Skeletal muscle satellite cell (primary cell): ENCODE results near the gene AADACL3. TPM values are rescaled to one million over a fixed set of nuclear protein-coding genes. Genes with fewer than 3 reads are reported as not detected.
"Not testable (repeated sequence)": the region's sequence is repeated elsewhere in the genome, so short reads cannot be mapped to it uniquely, and the experiment has no call there.

ENCODE experiments used
- H3K27me3 ChIP-seq: 2 replicates; pipeline ENCODE4 v1.7.0; 2013; ENCODE audit warnings: low read length; ENCODE audit not compliant: control insufficient read depth, insufficient read depth
- H3K36me3 ChIP-seq: 2 replicates; pipeline ENCODE4 v1.7.0; 2013; ENCODE audit warnings: mild to moderate bottlenecking, control low read depth, low read length; ENCODE audit not compliant: insufficient read depth
- H3K4me1 ChIP-seq: 2 replicates; pipeline ENCODE4 v1.7.0; 2013; ENCODE audit warnings: low read length; ENCODE audit not compliant: control insufficient read depth, insufficient read depth
- H3K4me2 ChIP-seq: 2 replicates; pipeline ENCODE4 v1.7.0; 2013; ENCODE audit warnings: mild to moderate bottlenecking, low read length
- H3K4me3 ChIP-seq: 2 replicates; pipeline ENCODE4 v1.7.0; 2013; ENCODE audit warnings: low read length
- H3K9ac ChIP-seq: 2 replicates; pipeline ENCODE4 v1.7.0; 2013; ENCODE audit warnings: mild to moderate bottlenecking, low read depth, low read length, moderate library complexity
- H3K9me3 ChIP-seq: replicated peaks from 2 replicates; pipeline ENCODE4 v1.7.0; 2013; ENCODE audit warnings: mild to moderate bottlenecking, control low read depth, low read length
- total RNA-seq: library from RNA; depleted of rRNA; stranded (reverse); fragments of >200 nt; gene quantifications from 2 replicates; pipeline ENCODE4 v1.2.3, GENCODE V29; 2012; rRNA removed

The AADACL3 gene, protein sequence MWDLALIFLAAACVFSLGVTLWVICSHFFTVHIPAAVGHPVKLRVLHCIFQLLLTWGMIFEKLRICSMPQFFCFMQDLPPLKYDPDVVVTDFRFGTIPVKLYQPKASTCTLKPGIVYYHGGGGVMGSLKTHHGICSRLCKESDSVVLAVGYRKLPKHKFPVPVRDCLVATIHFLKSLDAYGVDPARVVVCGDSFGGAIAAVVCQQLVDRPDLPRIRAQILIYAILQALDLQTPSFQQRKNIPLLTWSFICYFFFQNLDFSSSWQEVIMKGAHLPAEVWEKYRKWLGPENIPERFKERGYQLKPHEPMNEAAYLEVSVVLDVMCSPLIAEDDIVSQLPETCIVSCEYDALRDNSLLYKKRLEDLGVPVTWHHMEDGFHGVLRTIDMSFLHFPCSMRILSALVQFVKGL
- total RNA-seq: not detected in 2 replicates

DNA sequence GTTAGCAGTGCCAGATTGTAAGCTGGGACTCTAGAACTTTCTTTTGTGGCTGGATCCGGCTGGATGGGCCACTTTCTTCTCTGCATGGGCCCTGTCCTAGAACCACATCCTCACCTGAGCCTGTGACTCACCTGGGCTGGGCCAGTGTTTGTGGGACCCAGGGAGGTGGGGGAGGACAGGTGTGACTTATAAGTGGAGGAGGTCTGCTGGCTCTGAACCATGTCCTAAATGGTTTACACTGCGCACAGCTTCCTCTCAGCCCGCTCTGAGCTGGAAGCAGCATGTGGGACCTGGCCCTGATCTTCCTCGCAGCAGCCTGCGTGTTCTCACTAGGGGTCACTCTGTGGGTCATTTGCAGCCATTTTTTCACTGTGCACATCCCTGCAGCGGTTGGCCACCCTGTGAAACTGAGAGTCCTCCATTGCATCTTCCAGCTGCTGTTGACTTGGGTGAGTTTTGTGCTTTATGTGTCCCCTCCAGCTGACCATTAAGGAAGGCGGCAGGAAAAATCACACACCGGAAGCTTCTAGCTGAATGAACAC, at the start of gene AADACL3:
AADACL3 (plus strand) TSS at position 215 of the 542 bp plus-strand sequence; CDS start at position 282, 67 bp downstream.
- Histone ChIP-seq H3K4me1 (no peaks in the 10 kb centered on the region), H3K36me3 (no peaks in the 10 kb centered on the region)

DNA sequence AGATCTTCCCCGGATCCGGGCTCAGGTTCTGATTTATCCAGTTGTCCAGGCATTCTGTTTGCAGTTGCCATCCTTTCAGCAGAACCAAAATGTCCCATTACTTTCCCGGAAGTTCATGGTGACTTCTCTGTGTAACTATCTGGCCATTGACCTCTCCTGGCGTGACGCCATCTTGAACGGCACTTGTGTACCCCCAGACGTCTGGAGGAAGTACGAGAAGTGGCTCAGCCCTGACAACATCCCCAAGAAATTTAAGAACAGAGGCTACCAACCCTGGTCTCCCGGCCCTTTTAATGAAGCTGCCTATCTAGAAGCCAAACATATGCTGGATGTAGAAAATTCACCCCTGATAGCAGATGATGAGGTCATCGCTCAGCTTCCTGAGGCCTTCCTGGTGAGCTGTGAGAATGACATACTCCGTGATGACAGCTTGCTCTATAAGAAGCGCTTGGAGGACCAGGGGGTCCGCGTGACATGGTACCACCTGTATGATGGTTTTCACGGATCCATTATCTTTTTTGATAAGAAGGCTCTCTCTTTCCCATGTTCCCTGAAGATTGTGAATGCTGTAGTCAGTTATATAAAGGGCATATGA, 49.7 kb upstream of the AADACL3 start:
- peaks cover 5% of the 10 kb centered on the region for H3K9me3 ChIP-seq
- H3K4me2 ChIP-seq: no peak overlapping the region
- no peaks in the 10 kb centered on the region for H3K4me1 ChIP-seq
- H3K36me3 ChIP-seq: no peaks in the 10 kb centered on the region
- peaks cover 3% of the 10 kb centered on the region for H3K27me3 ChIP-seq
- H3K9ac ChIP-seq: no peak overlapping the region
- no peak overlapping the region for H3K4me3 ChIP-seq

More for the DNA sequence above, at the start of gene AADACL3:
- Histone ChIP-seq H3K4me3 (no peak within 1 kb of the TSS), H3K4me2 (no peak within 1 kb of the TSS), H3K27me3 (no peaks in the 10 kb centered on the region), H3K9ac (no peak within 1 kb of the TSS), H3K9me3 (no peaks in the 10 kb centered on the region)

DNA sequence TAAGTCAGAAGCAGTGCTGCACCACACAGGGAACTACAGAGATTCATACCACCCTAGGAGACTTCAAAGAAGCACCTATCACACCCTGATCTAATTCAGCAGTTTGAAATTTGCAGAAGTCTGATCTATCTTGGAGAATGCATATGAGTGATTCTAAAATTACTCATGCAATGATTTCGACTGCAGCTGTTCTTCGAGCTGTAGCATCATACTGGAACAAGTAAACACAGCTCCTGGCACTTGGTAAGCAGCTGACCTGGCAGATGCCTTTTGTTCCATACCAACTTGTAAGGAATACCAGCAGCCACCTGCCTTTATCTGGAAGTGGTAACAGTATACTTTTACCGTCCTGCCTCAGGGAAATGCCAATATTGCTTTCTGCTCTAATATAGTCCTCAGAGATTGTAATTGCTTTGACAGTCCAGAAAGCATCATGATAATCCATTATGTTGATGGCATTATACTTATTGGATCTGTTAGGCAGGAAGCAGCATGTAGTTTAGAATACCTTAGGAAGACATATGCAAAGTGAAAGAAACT, 46.3 kb upstream of the AADACL3 start:
- H3K36me3 ChIP-seq: no peaks in the 10 kb centered on the region
- H3K4me1 ChIP-seq: no peaks in the 10 kb centered on the region
- H3K9ac ChIP-seq: no peak overlapping the region
- H3K4me3 ChIP-seq: no peak overlapping the region
- no peak overlapping the region for H3K4me2 ChIP-seq
- H3K27me3 ChIP-seq: peaks cover 3% of the 10 kb centered on the region
- H3K9me3 ChIP-seq: no peaks in the 10 kb centered on the region

DNA sequence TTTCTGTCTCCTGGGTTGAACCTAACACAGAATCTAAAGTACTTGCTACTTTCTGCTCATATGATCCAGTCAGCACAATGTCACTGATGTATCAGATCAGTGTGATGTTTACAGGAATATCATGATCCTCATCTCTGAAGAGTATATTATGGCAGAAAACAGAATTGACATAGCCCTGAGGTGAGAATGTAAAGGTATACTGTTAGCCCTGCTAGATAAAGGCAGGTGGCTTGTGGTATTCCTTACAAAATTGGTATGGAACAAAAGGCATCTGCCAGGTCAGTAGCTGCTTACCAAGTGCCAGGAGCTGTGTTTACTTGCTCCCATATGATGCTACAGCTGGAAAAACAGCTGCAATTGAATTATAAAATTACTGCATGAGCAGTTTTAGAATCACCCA, 41.6 kb upstream of the AADACL3 start:
- Histone ChIP-seq H3K9me3 (no peaks in the 10 kb centered on the region), H3K4me2 (no peak overlapping the region), H3K36me3 (no peaks in the 10 kb centered on the region), H3K4me1 (no peaks in the 10 kb centered on the region), H3K4me3 (no peak overlapping the region), H3K9ac (no peak overlapping the region), H3K27me3 (peaks cover 3% of the 10 kb centered on the region)

DNA sequence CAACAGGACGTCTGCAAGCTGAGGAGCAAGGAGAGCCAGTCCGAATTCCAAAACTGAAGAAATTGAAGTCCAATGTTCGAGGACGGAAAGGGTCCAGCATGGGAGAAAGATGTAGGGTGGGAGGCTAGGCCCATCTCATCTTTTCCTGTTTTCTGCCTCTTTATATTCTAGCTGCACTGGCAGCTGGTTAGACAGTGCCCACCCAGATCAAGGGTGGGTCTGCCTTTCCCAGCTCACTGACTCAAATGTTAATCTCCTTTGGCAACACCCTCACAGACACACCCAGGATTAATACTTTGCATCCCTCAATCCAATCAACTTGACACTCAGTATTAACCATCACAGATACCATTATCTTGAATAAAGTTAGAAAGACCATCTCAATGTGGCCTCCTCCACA, 39.8 kb upstream of the AADACL3 start:
- H3K4me1 ChIP-seq, H3K9ac ChIP-seq, H3K4me2 ChIP-seq: not testable (repeated sequence)

DNA sequence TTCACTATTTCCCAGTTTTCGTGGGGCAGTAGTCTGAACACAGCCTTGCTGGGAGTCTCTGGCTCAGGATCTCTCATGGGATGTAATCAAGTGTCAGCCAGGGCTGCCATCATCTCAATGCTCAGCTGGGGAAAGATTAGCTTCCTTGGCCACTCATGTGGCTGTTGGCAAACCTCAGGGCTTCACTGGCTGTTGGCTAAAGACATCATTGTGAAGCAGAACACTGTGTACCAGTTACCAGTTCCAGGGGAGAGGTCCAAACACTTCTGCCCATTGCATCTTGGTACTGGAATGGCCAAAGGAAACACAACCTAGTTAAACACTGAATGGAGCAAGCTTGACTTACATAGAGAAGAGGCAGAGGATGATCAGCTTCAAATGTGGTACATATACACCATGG, 38.3 kb upstream of the AADACL3 start:
- no peak overlapping the region for H3K9ac ChIP-seq
- H3K4me1 ChIP-seq: no peaks in the 10 kb centered on the region
- H3K4me3 ChIP-seq: no peak overlapping the region
- no peaks in the 10 kb centered on the region for H3K9me3 ChIP-seq
- H3K36me3 ChIP-seq: no peaks in the 10 kb centered on the region
- H3K4me2 ChIP-seq: no peak overlapping the region
- no peaks in the 10 kb centered on the region for H3K27me3 ChIP-seq

More for the DNA sequence above, 39.8 kb upstream of the AADACL3 start:
- not testable (repeated sequence) for H3K9me3 ChIP-seq, H3K36me3 ChIP-seq, H3K27me3 ChIP-seq, H3K4me3 ChIP-seq

DNA sequence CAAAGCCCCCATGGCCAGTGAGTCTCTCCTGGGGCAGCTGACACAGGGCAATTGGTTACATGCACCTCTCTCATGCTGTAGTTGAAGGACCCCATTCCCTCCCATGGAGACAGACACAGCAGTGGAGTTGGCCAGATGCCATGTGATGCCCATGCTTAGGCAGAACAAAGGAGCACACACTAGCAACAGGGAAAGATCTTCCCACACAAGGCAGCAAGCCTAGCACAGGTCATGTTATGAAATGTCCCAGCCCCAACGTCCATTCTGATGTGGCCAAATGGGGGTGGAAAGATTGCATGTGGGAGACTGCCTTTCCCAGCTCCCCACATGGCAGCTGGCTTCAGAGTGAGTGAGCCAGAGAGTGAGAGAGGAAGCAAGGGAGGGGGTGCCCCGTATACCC, 37.6 kb upstream of the AADACL3 start:
- Histone ChIP-seq H3K36me3 (no peaks in the 10 kb centered on the region), H3K9me3 (no peaks in the 10 kb centered on the region), H3K4me3 (no peak overlapping the region), H3K4me2 (no peak overlapping the region), H3K4me1 (no peaks in the 10 kb centered on the region), H3K27me3 (no peaks in the 10 kb centered on the region), H3K9ac (no peak overlapping the region)

DNA sequence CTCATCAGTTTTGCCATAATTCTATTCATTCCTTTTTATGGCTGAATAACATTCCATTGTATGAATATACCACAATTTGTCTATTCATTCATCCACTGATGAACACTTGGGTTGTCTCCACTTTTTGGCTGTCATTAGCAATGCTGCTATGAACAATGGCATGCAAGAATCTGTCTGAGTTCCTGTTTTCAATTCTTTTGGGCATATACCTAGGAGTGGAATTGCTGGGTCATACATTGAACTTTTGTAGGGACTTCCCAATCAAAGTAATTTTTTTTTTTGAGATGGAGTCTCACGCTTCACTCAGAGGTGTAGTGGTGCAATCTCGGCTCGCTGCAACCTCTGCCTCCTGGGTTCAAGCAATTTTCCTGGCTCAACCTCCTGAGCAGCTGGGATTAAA, 37.1 kb upstream of the AADACL3 start:
- Histone ChIP-seq H3K9me3 (no peaks in the 10 kb centered on the region), H3K4me1 (no peaks in the 10 kb centered on the region), H3K27me3 (no peaks in the 10 kb centered on the region), H3K4me3 (no peak overlapping the region), H3K4me2 (no peak overlapping the region), H3K36me3 (no peaks in the 10 kb centered on the region), H3K9ac (no peak overlapping the region)

DNA sequence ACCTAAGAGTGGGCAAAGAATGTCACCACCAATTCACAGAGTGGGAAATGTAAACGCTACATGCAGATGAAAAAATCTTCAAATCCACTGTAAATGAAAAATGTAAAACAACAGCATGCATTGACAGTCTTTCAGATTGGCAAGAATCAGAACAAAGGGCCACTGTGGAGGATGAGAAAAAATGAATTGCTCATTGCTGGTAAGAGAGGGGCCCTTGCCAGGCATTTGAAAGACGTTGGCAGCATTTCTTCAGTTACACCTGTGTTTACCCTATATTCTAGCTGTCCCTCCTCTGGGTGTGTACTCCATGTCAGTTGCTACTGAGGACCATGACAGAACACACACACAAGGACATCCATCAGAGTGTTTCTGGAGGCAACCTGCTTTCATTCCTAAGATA, 25.8 kb upstream of the AADACL3 start:
- no peaks in the 10 kb centered on the region for H3K4me1 ChIP-seq
- no peak overlapping the region for H3K9ac ChIP-seq

DNA sequence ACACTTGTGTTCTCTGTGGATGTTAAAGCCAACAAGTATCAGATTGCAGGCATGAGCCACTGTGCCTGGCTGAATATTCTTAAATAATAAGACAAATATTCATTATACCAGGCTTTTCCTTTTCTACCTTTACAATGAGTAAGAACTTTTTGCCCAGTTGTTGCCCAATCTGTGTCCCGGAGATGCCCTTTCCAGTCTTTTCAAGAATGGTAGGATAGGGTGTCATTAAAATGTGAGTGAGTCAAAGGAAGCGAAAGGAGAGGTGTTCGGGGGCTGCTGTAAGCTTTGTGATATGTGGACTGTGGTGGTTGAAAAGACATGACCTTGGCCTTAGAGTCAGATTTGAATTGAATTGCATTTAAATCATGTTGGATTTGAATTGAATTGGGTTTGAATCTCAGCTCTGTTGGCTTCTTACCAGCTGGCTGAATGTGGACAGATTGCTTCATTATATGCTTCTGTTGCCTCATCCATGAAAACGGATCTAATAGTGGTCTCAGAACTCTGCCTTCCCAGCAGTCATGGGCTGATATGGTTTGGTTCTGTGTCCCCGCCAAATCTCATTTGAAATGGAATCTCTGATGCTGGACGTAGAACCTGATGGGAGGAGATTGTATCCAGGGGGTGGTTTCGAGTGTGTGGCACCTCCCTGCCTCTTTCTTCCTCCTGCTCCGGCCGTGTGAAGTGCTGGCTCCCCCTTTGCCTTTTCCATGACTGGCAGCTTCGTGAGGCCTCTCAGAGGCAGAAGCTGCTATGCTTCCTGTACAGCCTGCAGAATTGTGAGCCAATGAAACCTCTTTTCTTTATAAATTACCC, 22.7 kb upstream of the AADACL3 start:
- Histone ChIP-seq H3K4me1 (no peaks in the 10 kb centered on the region), H3K27me3 (no peaks in the 10 kb centered on the region), H3K9me3 (no peaks in the 10 kb centered on the region), H3K36me3 (no peaks in the 10 kb centered on the region), H3K9ac (no peak overlapping the region), H3K4me2 (no peak overlapping the region), H3K4me3 (no peak overlapping the region)

More for the DNA sequence above, 25.8 kb upstream of the AADACL3 start:
- H3K9me3 ChIP-seq: no peaks in the 10 kb centered on the region
- no peak overlapping the region for H3K4me3 ChIP-seq
- no peak overlapping the region for H3K4me2 ChIP-seq
- H3K36me3 ChIP-seq: no peaks in the 10 kb centered on the region
- H3K27me3 ChIP-seq: no peaks in the 10 kb centered on the region

DNA sequence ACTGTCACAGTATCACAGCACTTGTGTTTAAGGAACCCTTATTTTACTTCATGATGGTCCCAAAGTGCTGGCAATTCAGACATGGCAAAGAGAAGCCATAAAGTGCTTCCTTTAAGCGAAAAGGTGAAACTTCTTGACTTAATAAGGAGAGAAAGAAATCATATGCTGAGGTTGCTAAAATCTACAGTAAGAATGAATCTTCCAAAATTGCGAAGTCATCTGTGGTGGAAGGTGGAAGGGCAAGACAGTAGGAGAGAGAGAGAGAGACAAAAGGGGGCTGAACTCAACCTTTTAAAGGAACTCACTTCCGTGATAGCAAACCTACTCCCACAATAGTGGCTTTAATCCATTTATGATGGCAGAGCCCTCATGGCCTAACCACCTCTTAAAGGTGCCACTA, 19.3 kb upstream of the AADACL3 start:
- no peak overlapping the region for H3K4me2 ChIP-seq
- H3K9me3 ChIP-seq: no peaks in the 10 kb centered on the region
- H3K36me3 ChIP-seq: no peaks in the 10 kb centered on the region
- H3K27me3 ChIP-seq: no peaks in the 10 kb centered on the region
- H3K4me1 ChIP-seq: no peaks in the 10 kb centered on the region
- no peak overlapping the region for H3K4me3 ChIP-seq
- no peak overlapping the region for H3K9ac ChIP-seq
